Esophagus muscularis mucosa (tissue), 4 donors: ENCODE measurements around the gene NUP58.

Experiments used
- EP300 ChIP-seq: sonication (generic); formaldehyde crosslinking; IDR thresholded peaks from one replicate; pipeline ENCODE4 v1.6.1; 2017; ENCODE audit warnings: antibody characterized with exemption
- POLR2A ChIP-seq: fragments of 450-650 bp; IDR thresholded peaks from one replicate; pipeline ENCODE4 v1.6.1; 2017; ENCODE audit warnings: antibody characterized with exemption, moderate library complexity, mild to moderate bottlenecking, low read depth
- POLR2AphosphoS5 ChIP-seq, 2 donors: sonication (generic); formaldehyde crosslinking; IDR thresholded peaks; one replicate each; pipeline ENCODE4 v1.6.1; 2017; ENCODE audit warnings: antibody characterized with exemption in 2 of 2
- TF ChIP-seq, protein P1 (sequence below), 3 experiments: fragments of 200-600 bp in 2 of 3; fragments of 450-650 bp in 1 of 3; sonication (generic) in 2 of 3; IDR thresholded peaks; one replicate each; pipeline ENCODE4 v1.5.1; 2017 to 2019; ENCODE audit warnings: antibody characterized with exemption in 3 of 3, mild to moderate bottlenecking in 2 of 3, moderate library complexity in 1 of 3

DNA sequence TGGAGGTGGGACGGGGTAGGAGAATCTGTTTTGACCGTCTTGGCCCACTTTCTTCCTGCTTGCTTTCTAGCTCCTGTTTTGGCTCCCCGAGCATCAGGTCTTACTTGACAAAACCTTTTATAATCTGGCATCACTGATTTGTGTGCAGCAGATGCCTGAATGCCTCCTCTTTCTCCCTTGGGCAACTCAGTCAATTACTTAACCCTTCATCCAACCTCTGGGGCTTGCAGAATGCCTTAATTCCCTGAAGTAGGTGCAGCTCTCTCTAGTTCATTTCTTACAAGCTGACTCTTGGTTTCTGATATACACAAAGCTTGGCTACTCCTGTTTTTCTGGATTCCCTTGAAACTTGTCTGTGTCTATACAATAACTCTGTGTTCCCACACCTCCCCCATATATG, 5.7 kb upstream of the NUP58 start:
- TF ChIP-seq, protein P1, sequence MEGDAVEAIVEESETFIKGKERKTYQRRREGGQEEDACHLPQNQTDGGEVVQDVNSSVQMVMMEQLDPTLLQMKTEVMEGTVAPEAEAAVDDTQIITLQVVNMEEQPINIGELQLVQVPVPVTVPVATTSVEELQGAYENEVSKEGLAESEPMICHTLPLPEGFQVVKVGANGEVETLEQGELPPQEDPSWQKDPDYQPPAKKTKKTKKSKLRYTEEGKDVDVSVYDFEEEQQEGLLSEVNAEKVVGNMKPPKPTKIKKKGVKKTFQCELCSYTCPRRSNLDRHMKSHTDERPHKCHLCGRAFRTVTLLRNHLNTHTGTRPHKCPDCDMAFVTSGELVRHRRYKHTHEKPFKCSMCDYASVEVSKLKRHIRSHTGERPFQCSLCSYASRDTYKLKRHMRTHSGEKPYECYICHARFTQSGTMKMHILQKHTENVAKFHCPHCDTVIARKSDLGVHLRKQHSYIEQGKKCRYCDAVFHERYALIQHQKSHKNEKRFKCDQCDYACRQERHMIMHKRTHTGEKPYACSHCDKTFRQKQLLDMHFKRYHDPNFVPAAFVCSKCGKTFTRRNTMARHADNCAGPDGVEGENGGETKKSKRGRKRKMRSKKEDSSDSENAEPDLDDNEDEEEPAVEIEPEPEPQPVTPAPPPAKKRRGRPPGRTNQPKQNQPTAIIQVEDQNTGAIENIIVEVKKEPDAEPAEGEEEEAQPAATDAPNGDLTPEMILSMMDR (IDR thresholded peaks at IDR 0.05): no peak
- TF ChIP-seq POLR2A (no peak), POLR2AphosphoS5 (IDR thresholded peaks at IDR 0.05) (no peak), EP300 (no peak)
